GM10847 (cell line): ENCODE measurements around the gene PLCH1.

Experiments
- POLR2A ChIP-seq: IDR thresholded peaks from 2 replicates; pipeline ENCODE4 v1.6.1; 2011; ENCODE audit not compliant: insufficient read length; ENCODE audit errors: extremely low read depth

The PLCH1 gene

GRCh38 chr3:155449613-155450267 lies 295.1 kb downstream of the PLCH1 start:
- no peak for TF ChIP-seq POLR2A

DNA sequence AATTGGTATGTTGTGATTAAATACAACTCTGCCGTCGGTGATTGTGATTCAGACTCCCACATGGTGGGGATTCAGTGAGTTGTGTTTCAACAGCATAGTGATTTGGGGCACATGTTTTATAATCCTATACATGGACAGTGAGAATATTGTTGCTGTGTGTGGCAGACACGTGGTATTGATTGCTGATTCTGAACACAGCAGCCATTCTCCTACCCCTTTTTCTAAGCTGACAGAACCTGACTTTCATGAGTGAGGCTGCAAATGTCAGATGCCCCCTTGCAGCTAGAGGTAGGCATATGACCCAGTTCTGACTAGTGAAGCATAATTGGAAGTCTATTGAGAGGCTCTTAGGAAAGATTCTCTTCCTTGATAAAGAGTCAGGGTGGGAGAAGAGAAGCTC lies 296.3 kb downstream of the PLCH1 start:
- TF ChIP-seq POLR2A: no peak

DNA sequence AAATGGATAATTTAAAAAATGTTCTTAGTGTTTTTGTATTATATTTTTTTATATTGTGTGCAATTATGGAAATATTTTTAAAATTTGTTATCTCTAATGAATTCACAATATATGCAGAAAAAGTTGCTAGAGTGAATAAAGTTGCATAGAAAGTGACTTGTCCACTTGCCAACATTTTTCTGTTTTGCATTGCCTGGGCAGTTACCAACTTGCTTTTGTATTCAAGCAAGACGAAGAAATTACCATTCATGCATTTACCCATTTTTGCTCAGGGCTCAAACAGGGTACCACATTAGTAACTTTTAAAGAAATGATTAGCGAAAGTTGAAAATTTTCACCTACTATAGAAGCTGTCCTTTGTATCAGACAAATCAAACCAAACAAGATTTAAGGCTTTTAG lies 298.5 kb downstream of the PLCH1 start:
- no peak for TF ChIP-seq POLR2A

- TF ChIP-seq POLR2A: no peak
These were observed 300.1 kb downstream of the PLCH1 start for GRCh38 chr3:155444771-155445170.

GRCh38 chr3:155443815-155444214 lies 301.1 kb downstream of the PLCH1 start:
- TF ChIP-seq POLR2A: no peak

DNA sequence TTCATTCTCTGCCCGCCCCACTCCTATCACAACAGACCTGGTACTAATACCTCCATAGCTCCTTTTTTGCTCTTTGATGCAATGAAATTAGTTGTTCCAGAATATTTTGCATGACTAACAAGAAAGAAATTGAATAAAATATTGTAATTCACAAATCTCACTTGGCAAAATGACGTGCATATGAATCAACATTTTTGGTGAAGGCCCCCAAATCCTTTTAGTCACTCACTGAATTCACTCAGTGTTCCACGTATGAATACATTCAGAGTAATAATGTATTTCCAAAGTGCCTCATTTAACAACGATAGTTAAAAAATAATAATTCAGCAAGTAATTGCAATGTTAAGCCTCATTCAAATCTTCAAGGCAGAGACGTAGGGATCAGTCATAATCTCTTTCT lies 302.8 kb downstream of the PLCH1 start:
- no peak for TF ChIP-seq POLR2A

DNA sequence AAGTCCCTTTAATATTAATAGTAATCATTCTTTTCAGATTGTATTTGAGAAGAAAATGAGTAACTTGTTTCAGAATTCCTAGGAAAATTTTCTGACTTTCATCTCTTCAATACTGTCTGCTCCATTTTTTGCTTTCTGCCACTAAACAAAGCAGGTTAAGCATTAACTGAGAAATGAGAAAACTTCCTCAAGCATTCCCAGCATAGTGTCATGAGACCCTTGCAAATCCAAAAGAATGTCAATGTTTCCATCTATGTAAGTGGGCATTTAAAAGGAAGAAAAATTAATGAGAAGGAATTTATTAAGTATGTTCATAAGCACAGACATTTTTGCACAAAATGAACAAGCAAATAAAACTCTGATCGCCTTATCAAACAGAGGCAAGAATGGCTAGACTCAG lies 303.4 kb downstream of the PLCH1 start:
- no peak for TF ChIP-seq POLR2A

DNA sequence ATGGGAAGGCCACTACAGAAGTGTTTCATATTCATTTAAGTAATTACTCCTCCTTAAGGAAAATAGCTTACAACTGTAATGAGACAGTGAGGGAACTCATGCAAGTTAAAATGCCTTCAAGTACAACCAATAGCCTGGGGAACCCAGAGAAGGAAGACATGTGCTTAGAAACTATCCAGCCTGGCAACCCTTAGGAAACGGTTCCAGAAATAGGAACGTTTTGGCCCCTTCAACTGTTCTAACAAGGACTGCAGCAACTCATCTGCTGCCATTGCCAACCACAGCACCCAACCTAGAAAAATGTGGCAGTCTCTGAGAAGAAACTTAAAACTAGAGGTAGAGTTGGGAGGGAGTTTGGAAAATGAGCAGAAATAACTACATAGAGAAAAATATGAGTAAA lies 303.8 kb downstream of the PLCH1 start:
- TF ChIP-seq POLR2A: no peak

GRCh38 chr3:155435821-155436220 lies 309.1 kb downstream of the PLCH1 start:
- TF ChIP-seq POLR2A: no peak

DNA sequence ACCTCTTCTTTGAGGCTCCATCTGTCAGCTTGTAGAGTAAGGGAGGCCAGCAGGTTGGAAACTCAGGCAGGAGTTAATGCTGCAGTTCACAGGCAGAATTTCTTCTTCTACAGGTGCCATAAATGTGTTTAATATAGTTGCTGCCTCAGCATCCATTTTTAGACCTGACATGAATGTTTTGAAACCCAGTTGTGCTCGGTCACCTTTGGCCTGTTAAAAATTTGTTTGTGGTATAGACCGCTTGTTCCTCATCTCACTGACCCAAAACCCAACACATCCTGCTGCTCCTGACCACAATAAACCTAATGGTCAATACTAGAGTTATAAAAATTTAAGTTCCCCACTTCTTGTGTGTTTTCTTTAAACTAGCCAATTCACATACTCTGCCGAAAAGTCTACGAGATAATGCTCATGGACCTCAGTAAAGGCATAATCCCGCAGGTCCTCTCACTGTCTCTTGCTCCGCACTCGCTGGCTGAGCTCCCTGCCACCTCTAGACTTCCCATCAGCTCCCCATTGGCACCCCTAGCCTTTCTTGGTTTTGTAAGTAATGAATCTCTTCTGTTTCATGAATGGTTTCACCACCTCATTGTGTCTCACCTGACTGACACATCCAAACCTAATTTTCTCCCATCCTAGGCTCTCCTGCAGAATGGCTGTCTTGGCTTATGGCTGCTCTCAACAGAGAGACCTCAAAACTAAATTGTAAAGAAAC lies 312.9 kb downstream of the PLCH1 start:
- TF ChIP-seq POLR2A: no peak

DNA sequence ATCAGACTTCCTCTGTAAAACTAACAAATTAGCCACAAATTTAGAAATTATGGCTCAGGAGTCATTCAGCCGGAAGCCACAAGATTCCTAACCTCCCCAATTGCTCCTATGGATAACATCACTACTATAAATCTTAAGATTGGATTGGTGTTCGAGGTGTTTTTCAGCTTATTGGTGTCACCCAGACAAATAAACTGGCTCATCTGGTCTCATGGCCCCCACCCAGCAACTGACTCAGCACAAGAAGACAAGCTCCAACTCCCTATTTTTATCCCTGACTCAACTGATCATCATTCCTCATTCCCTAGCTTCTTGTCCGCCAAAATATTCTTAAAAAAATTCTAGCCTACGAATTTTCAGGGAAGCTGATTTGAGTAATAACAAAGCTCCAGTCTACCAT lies 316.3 kb downstream of the PLCH1 start:
- no peak for TF ChIP-seq POLR2A

DNA sequence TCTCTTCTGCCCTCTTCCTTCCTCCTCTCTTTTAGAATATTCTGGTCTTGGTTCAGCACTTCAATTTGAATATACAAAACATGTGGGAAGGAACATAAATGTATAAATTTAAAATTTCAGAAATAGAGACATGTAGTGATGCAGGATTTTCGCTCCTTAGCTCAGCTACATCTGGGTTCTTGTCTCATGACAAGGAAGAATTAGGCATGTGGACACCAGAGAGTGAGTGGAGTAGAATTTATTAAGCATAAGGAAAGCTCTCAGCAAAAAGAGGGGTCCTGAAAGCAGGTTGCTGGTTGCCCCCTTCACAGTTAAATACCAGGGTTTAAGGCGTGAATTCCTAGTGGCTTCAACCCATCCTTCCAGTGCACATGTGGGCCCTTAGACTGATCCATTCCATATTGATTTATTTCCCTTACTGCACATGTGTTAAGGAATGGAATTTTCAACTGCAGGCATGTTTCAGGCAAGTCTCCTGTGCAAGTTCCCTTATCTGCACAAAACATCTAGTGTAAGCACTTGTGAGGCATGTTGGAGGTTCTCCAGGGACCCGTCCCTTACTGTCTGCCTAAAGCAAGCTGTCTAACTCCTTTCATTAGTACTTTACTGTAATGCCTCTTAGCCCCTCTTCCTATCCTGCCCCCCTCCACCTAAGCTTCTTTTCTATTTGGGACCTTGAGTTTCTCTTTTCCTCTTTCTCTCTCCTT lies 318.2 kb downstream of the PLCH1 start:
- no peak for TF ChIP-seq POLR2A

DNA sequence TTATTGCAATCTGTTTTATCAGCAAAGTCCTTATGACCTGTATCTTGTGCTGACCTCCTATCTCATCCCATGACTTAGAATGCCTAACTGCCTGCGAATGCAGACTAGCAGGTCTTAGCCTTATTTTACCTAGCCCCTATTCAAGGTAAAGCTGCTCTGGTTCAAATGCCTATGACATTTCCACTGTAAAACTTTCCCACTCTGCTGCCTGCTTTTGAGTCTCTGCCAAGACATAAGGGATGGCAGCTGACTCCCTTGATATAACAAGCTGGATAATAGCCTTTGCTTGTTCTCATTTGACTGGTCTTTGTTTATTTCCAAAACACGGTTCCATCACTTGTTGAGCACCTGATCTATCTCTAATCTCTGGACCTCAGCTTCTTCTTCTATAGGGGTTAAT lies 319.5 kb downstream of the PLCH1 start:
- TF ChIP-seq POLR2A: no peak

GRCh38 chr3:155424323-155424710 lies 320.6 kb downstream of the PLCH1 start:
- TF ChIP-seq POLR2A: no peak

DNA sequence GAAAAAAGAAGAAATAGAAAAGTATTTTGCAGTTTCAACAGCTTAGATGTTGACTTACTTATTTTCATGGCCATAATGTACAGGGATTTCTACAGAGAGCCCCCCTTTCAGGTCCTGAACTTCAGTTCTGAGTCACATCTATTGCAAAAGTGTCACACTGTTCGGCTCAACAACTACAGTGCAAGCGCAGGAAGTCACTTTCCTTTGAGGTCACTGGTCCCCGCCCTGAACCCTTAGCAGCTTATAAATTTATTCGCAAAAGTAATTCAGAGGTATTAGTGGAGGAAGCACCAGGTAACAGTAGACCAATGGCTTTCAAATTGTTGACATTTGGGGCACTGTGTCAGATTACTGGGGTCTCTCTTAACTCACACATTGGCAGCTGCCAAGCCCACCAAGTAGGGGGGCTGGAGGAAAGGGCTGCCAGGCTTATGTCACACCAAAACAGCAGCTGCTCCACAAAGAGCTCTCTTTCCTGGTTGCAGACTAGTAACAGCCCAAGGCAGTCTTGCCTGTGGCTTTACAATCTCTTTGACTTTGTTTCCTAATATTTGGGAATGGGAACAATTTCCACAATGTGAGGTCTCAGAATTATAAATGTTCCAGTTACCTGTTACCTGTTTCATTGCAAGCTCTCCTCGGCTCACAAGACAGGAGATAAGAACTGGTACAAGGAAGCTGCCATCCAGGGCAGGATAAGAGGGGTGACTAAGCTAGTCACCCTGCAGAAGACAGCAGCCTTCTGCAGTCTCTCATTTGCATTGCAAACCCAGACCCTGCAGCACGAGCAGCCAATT lies 321.1 kb downstream of the PLCH1 start:
- TF ChIP-seq POLR2A: no peak
